H1 (cell line): ENCODE measurements around the gene HAS3. TPM values are rescaled to one million over a fixed set of nuclear protein-coding genes. Genes with fewer than 3 reads are reported as not detected.

Experiments
- CBX5 ChIP-seq: fragments of 300-800, 300-1000 bp; sonication (generic); IDR thresholded peaks from 2 replicates; pipeline ENCODE4 v1.7.1; 2016; ENCODE audit warnings: antibody characterized with exemption, low read length, low read depth
- CBX8 ChIP-seq: fragments of 300-800, 300-1000 bp; sonication (generic); IDR thresholded peaks from 2 replicates; pipeline ENCODE4 v1.7.1; 2016; ENCODE audit warnings: low read depth, low read length, borderline replicate concordance
- SAP30 ChIP-seq: fragments of 300-600 bp; sonication (generic); IDR thresholded peaks from 2 replicates; pipeline ENCODE4 v1.7.1; 2012; ENCODE audit warnings: low read length, moderate library complexity, mild to moderate bottlenecking, inconsistent platforms; ENCODE audit not compliant: insufficient read depth, insufficient replicate concordance
- TCF12 ChIP-seq: IDR thresholded peaks from 2 replicates; pipeline ENCODE4 v1.6.1; 2011; ENCODE audit warnings: low read depth, mild to moderate bottlenecking, low read length
- polyA plus RNA-seq, 7 experiments: library from polyadenylated mRNA; depleted of rRNA in 3 of 7; stranded (reverse) in 5 of 7; unstranded in 2 of 7; fragments of >200 nt in 5 of 7; fragments of 200-250 nt in 2 of 7; gene quantifications; 1 replicate in 5 of 7; 2 replicates in 1 of 7; 4 replicates in 1 of 7; pipeline versions ENCODE4 v1.2.1 to v1.2.3, GENCODE V29; 2011 to 2013; ENCODE audit warnings: missing spikeins in 2 of 7, mixed read lengths in 2 of 7
- total RNA-seq: library from RNA; stranded (reverse); fragmentation: NEBNext Ultra II Directional; extraction: Animal tissue kit (Norgen Biotek cat#: 25700); gene quantifications from 2 replicates; pipeline ENCODE4 v1.2.1, GENCODE V29; 2021

The HAS3 gene
- total and polyA plus RNA-seq, 2 of the 8 experiments (the other 6 are each of a cell fraction or from before 2014, with no cell fraction given): 32.1 to 69.6 TPM

DNA sequence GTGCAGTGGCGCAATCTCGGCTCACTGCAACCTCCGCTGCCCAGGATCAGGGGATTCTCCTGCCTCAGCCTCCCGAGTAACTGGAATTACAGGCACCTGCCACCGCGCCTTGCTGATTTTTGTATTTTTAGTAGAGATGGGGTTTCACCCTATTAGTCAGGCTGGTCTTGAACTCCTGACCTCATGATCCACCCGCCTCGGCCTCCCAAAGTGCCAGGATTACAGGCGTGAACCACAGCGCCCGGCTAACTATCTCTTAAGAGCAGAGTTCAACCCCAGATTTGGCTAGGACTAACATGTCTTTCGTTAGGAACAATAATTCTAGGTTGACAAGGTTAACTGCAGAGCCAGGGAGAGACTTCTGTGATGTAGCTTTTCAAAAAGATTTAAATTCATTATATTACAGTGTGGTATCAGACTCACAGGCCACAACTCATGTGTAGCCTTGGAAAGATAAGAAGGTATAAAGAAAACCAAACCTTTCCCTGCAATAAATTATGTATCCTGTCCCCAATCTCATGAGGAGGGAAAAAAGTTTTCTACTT lies 22.6 kb downstream of the HAS3 start (continued):
- no peak for TF ChIP-seq CBX5
- TF ChIP-seq CBX8: no peak
- TF ChIP-seq TCF12: no peak
- TF ChIP-seq SAP30: no peak
